Heart left ventricle (tissue), 13 donors: Measurements from ENCODE around the gene ZNF770.

Experiments used
- POLR2A ChIP-seq, 2 donors: fragments of 450-650 bp; IDR thresholded peaks; one replicate each; pipeline ENCODE4 v1.6.1; 2017; ENCODE audit warnings: antibody characterized with exemption in 2 of 2, mild to moderate bottlenecking in 2 of 2, moderate library complexity in 2 of 2
- TF ChIP-seq, protein P1 (sequence below), 12 donors: fragments of 200-600 bp; sonication (generic) in 4 of 12; IDR thresholded peaks; one replicate each; pipeline versions ENCODE4 v1.5.0 to v1.8.0; 2018 to 2022; ENCODE audit warnings: antibody characterized with exemption in 12 of 12, mild to moderate bottlenecking in 5 of 12
- donor health status: ischemic (EF 13 %, LVEDD 7.1; RV severe dilation, severe dysfunction).
- donor health status: DM: no; HTN: yes; CAD: no.
- donor health status: DM: no; HTN: no; CAD: no.
- donor health status: ischemic (EF 25% LVEDD 6.9; RV normal size, moderate dysfunction).
- donor health status: ischemic (EF 25% LVEDD 5.7; RV mildly dilated, moderate dysfunction).
- donor health status: ischemic (EF 35%, LVEDD 5.7; RV mildly dilated, moderate dysfunction).
- donor health status: nonischemic (EF 11% LVEDD 7.7; RV severe dilation, severe dysfunction).
- donor health status: DM: yes; HTN: yes; CAD: no.
- donor health status: PGD.
- donor health status: ischemic (EF 29% LVEDD 5.4; RV normal size, mild dysfunction).
- donor health status: nonischemic (EF 23%, LVEDD 6.1; RV moderate dilation, normal function).

GRCh38 chr15:35007397-35007796 lies 19.3 kb upstream of the ZNF770 start:
- no peak for TF ChIP-seq POLR2A (IDR thresholded peaks at IDR 0.05)
- TF ChIP-seq, protein P1, sequence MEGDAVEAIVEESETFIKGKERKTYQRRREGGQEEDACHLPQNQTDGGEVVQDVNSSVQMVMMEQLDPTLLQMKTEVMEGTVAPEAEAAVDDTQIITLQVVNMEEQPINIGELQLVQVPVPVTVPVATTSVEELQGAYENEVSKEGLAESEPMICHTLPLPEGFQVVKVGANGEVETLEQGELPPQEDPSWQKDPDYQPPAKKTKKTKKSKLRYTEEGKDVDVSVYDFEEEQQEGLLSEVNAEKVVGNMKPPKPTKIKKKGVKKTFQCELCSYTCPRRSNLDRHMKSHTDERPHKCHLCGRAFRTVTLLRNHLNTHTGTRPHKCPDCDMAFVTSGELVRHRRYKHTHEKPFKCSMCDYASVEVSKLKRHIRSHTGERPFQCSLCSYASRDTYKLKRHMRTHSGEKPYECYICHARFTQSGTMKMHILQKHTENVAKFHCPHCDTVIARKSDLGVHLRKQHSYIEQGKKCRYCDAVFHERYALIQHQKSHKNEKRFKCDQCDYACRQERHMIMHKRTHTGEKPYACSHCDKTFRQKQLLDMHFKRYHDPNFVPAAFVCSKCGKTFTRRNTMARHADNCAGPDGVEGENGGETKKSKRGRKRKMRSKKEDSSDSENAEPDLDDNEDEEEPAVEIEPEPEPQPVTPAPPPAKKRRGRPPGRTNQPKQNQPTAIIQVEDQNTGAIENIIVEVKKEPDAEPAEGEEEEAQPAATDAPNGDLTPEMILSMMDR (IDR thresholded peaks at IDR 0.05): no peak
